ENCODE results near the gene GAB2.

DNA sequence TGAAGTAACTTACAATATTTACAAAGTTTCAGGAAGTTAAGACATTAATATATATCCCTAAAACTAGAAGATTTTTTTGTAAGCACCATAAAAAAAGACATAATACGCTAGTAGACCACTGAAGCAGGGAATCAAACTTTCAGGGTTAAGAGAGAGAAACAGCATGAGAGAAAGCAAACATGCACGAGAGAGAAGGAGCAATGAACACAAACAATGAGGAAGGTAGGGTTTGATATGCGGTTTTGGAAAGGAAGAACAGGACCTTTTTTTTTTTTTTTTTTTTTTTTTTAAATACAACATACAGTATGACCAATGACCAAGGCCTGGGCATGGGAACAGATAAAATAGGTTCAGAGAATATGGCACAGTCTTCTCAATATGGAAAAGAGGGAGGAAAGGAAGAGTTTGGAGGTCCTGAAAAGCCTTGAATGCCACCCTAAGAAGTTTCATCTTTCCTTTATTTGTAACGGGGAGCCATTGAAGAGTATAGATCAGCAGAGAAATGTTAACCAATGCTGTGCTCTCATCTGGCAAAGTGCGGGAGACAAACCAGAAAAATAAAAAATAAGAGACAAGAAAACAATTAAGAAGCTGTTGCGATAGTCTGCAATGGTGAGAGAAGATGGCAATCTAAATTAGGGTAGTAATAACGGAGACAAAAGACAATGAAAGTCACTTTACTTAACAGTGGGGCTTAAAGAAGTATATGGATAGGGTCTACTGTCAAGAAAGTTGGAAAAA lies 127.9 kb downstream of the GAB2 start:
- TF ChIP-seq CTCF (IDR thresholded peaks at IDR 0.05) = no peak
- no peak for TF ChIP-seq EP300 (IDR thresholded peaks at IDR 0.05)
- TF ChIP-seq POLR2AphosphoS5 (IDR thresholded peaks at IDR 0.05) = no peak

Measured in suprapubic skin (tissue), 4 donors.